ENCODE data around the gene SFXN1. TPM values are rescaled to one million over a fixed set of nuclear protein-coding genes. Genes with fewer than 3 reads are reported as not detected.

Gene SFXN1
- total RNA-seq, 2 experiments from 2014 or later = 147 to 154 TPM

- no peaks in the 10 kb centered on the region for H3K9me3 ChIP-seq (ENCODE audit: low read length)
- H3K4me1 ChIP-seq (ENCODE audit: insufficient read depth, low read length, poor library complexity, severe bottlenecking) = peaks cover 10% of the 10 kb centered on the region
- no peaks in the 10 kb centered on the region for H3K36me3 ChIP-seq (ENCODE audit: insufficient read depth, low read length)
- CTCF ChIA-PET (ENCODE audit: unreplicated experiment) = interaction anchor here (0.7 kb wide), 1 partner anchor 8 kb away, joined by 4 read pairs; no protein-coding TSS in a partner anchor
- intact Hi-C loops (cut with micrococcal nuclease; ENCODE audit: unreplicated experiment) = no loop called here
- H3K79me2 ChIP-seq (ENCODE audit: insufficient read depth, low read depth, low read length) = no peaks in the 10 kb centered on the region
- POLR2A ChIA-PET = no interaction called here
- no peaks in the 10 kb centered on the region for H4K20me1 ChIP-seq (ENCODE audit: insufficient read depth, low read length)
- no TSS peak for BruUV-seq (replicated peaks)
- peak overlapping the region; percentile 34 for H3K4me2 ChIP-seq (ENCODE audit: low read length)
- no peak for TF ChIP-seq CTCF (conservative IDR thresholded peaks at IDR 0.05; ENCODE audit: low read length)
- TF ChIP-seq EZH2phosphoT487 (IDR thresholded peaks at IDR 0.05; ENCODE audit: borderline replicate concordance, low read depth, low read length) = no peak
- DNase-seq (ENCODE audit: low spot score) = no peak
- H3K9me2 ChIP-seq (ENCODE audit: insufficient read depth, low read length) = no peaks in the 10 kb centered on the region
- no peak overlapping the region for H2AFZ ChIP-seq (ENCODE audit: low read length)
- H3K27ac ChIP-seq (ENCODE audit: low read depth, low read length, poor library complexity, severe bottlenecking) = no peak overlapping the region
- H3K4me3 ChIP-seq (ENCODE audit: low read depth, low read length, poor library complexity, severe bottlenecking) = no peak overlapping the region
Measured at GRCh38 chr5:175456105-175456742, 22.1 kb upstream of the SFXN1 start.

GRCh38 chr5:175457466-175457865, 20.9 kb upstream of the SFXN1 start:
- no peaks in the 10 kb centered on the region for H3K9me3 ChIP-seq (ENCODE audit: low read length)
- TF ChIP-seq CTCF (conservative IDR thresholded peaks at IDR 0.05; ENCODE audit: low read length) (peak; percentile 21; the same call in 1 of the 2 replicates), EZH2phosphoT487 (IDR thresholded peaks at IDR 0.05; ENCODE audit: borderline replicate concordance, low read depth, low read length) (no peak)
- intact Hi-C loops (cut with micrococcal nuclease; ENCODE audit: unreplicated experiment) = no loop called here
- H3K4me1 ChIP-seq (ENCODE audit: insufficient read depth, low read length, poor library complexity, severe bottlenecking) = peaks cover 10% of the 10 kb centered on the region
- no peaks in the 10 kb centered on the region for H3K79me2 ChIP-seq (ENCODE audit: insufficient read depth, low read depth, low read length)
- no peak overlapping the region for H3K4me3 ChIP-seq (ENCODE audit: low read depth, low read length, poor library complexity, severe bottlenecking)
- no peak for DNase-seq (ENCODE audit: low spot score)
- no peaks in the 10 kb centered on the region for H3K36me3 ChIP-seq (ENCODE audit: insufficient read depth, low read length)
- POLR2A ChIA-PET = interaction anchor here (1.0 kb wide), 1 partner anchor 11 kb away, joined by 3 read pairs; no protein-coding TSS in a partner anchor
- H3K27ac ChIP-seq (ENCODE audit: low read depth, low read length, poor library complexity, severe bottlenecking) = no peak overlapping the region
- H3K4me2 ChIP-seq (ENCODE audit: low read length) = no peak overlapping the region
- CTCF ChIA-PET (ENCODE audit: unreplicated experiment) = no interaction called here
- no peaks in the 10 kb centered on the region for H3K9me2 ChIP-seq (ENCODE audit: insufficient read depth, low read length)
- no TSS peak for BruUV-seq (replicated peaks)
- no peak overlapping the region for H2AFZ ChIP-seq (ENCODE audit: low read length)
- H4K20me1 ChIP-seq (ENCODE audit: insufficient read depth, low read length) = no peaks in the 10 kb centered on the region

- no peaks in the 10 kb centered on the region for H3K36me3 ChIP-seq (ENCODE audit: insufficient read depth, low read length)
- no peak for DNase-seq (ENCODE audit: low spot score)
- H3K4me1 ChIP-seq (ENCODE audit: insufficient read depth, low read length, poor library complexity, severe bottlenecking) = peaks cover 22% of the 10 kb centered on the region
- H3K9me3 ChIP-seq (ENCODE audit: low read length) = no peaks in the 10 kb centered on the region
- ChIA-PET CTCF (ENCODE audit: unreplicated experiment) (no interaction called here), POLR2A (no interaction called here)
- no peaks in the 10 kb centered on the region for H4K20me1 ChIP-seq (ENCODE audit: insufficient read depth, low read length)
- H3K79me2 ChIP-seq (ENCODE audit: insufficient read depth, low read depth, low read length) = no peaks in the 10 kb centered on the region
- no peak overlapping the region for H2AFZ ChIP-seq (ENCODE audit: low read length)
- intact Hi-C loops (cut with micrococcal nuclease; ENCODE audit: unreplicated experiment) = loop anchor here (1.0 kb wide), 1 partner anchor 509 kb away; no protein-coding TSS in a partner anchor
- peak; percentile 70 for TF ChIP-seq CTCF (conservative IDR thresholded peaks at IDR 0.05; ENCODE audit: low read length)
- TF ChIP-seq EZH2phosphoT487 (IDR thresholded peaks at IDR 0.05; ENCODE audit: borderline replicate concordance, low read depth, low read length) = no peak
- H3K9me2 ChIP-seq (ENCODE audit: insufficient read depth, low read length) = no peaks in the 10 kb centered on the region
- H3K4me2 ChIP-seq (ENCODE audit: low read length) = no peak overlapping the region
- no peak overlapping the region for H3K27ac ChIP-seq (ENCODE audit: low read depth, low read length, poor library complexity, severe bottlenecking)
- no peak overlapping the region for H3K4me3 ChIP-seq (ENCODE audit: low read depth, low read length, poor library complexity, severe bottlenecking)
- BruUV-seq (replicated peaks) = no TSS peak
Measured at GRCh38 chr5:175460126-175460525, 18.2 kb upstream of the SFXN1 start.
